ENCODE data around the gene SULT1E1. TPM values are rescaled to one million over a fixed set of nuclear protein-coding genes. Genes with fewer than 3 reads are reported as not detected.

The SULT1E1 gene
- total and polyA plus RNA-seq, 2 donors (not counting 1 experiment from before 2014, with no cell fraction given) = not detected

- no peaks in the 10 kb centered on the region for H3K27me3 ChIP-seq (ENCODE audit: control insufficient read depth, insufficient read depth, low read length)
- peak; percentile 11 to 37 for DNase-seq (ENCODE audit: low read depth in 2 of 2)
- H3K9ac ChIP-seq (ENCODE audit: insufficient read depth, low read length) = no peak overlapping the region
- no peaks in the 10 kb centered on the region for H3K9me3 ChIP-seq (ENCODE audit: control insufficient read depth, insufficient read depth, low read depth, low read length)
- no peak overlapping the region for H3K4me3 ChIP-seq (replicated peaks in 1 of 4; ENCODE audit: control extremely low read depth in 1 of 4, insufficient read depth in 1 of 4, low read depth in 3 of 4, low read length in 4 of 4)
- TF ChIP-seq CTCF (conservative IDR thresholded peaks at IDR 0.05 in 1 of 2, IDR thresholded peaks at IDR 0.05 in 1 of 2; ENCODE audit: low read depth in 1 of 2, low read length in 2 of 2) (no peak), EZH2 (IDR thresholded peaks at IDR 0.05; ENCODE audit: low read length, missing control alignments) (no peak)
- H3K4me1 ChIP-seq (ENCODE audit: control insufficient read depth, extremely low read depth, insufficient read depth, low read length) = no peaks in the 10 kb centered on the region
- no peak overlapping the region for H3K4me2 ChIP-seq (ENCODE audit: extremely low read depth, insufficient read depth, low read length)
- H3K27ac ChIP-seq (ENCODE audit: insufficient read depth, low read length) = no peak overlapping the region
- H3K36me3 ChIP-seq (ENCODE audit: control insufficient read depth, insufficient read depth, low read length) = no peaks in the 10 kb centered on the region
- H2AFZ ChIP-seq (ENCODE audit: low read length) = no peak overlapping the region
- H4K20me1 ChIP-seq (ENCODE audit: control insufficient read depth, extremely low read depth, insufficient read depth, low read length) = no peaks in the 10 kb centered on the region
- no peaks in the 10 kb centered on the region for H3K79me2 ChIP-seq (ENCODE audit: control insufficient read depth, insufficient read depth, low read length)
Measured at GRCh38 chr4:69888336-69888735, 28.4 kb upstream of the SULT1E1 start.

- DNase-seq (ENCODE audit: low read depth in 2 of 2) = no peak
- H4K20me1 ChIP-seq (ENCODE audit: control insufficient read depth, extremely low read depth, insufficient read depth, low read length) = no peaks in the 10 kb centered on the region
- no peak overlapping the region for H3K27ac ChIP-seq (ENCODE audit: insufficient read depth, low read length)
- no peak overlapping the region for H3K9ac ChIP-seq (ENCODE audit: insufficient read depth, low read length)
- H3K36me3 ChIP-seq (ENCODE audit: control insufficient read depth, insufficient read depth, low read length) = no peaks in the 10 kb centered on the region
- H3K9me3 ChIP-seq (ENCODE audit: control insufficient read depth, insufficient read depth, low read depth, low read length) = no peaks in the 10 kb centered on the region
- H2AFZ ChIP-seq (ENCODE audit: low read length) = no peak overlapping the region
- H3K4me3 ChIP-seq (replicated peaks in 1 of 4; ENCODE audit: control extremely low read depth in 1 of 4, insufficient read depth in 1 of 4, low read depth in 3 of 4, low read length in 4 of 4) = no peak overlapping the region
- H3K4me1 ChIP-seq (ENCODE audit: control insufficient read depth, extremely low read depth, insufficient read depth, low read length) = no peaks in the 10 kb centered on the region
- no peaks in the 10 kb centered on the region for H3K27me3 ChIP-seq (ENCODE audit: control insufficient read depth, insufficient read depth, low read length)
- H3K79me2 ChIP-seq (ENCODE audit: control insufficient read depth, insufficient read depth, low read length) = no peaks in the 10 kb centered on the region
- TF ChIP-seq CTCF (conservative IDR thresholded peaks at IDR 0.05 in 1 of 2, IDR thresholded peaks at IDR 0.05 in 1 of 2; ENCODE audit: low read depth in 1 of 2, low read length in 2 of 2) (no peak), EZH2 (IDR thresholded peaks at IDR 0.05; ENCODE audit: low read length, missing control alignments) (no peak)
- H3K4me2 ChIP-seq (ENCODE audit: extremely low read depth, insufficient read depth, low read length) = no peak overlapping the region
Measured at GRCh38 chr4:69882150-69882549, 22.2 kb upstream of the SULT1E1 start.

GRCh38 chr4:69881173-69881773 lies 21.3 kb upstream of the SULT1E1 start:
- Histone ChIP-seq H3K27me3 (ENCODE audit: control insufficient read depth, insufficient read depth, low read length) (no peaks in the 10 kb centered on the region), H3K79me2 (ENCODE audit: control insufficient read depth, insufficient read depth, low read length) (no peaks in the 10 kb centered on the region), H3K9me3 (ENCODE audit: control insufficient read depth, insufficient read depth, low read depth, low read length) (no peaks in the 10 kb centered on the region), H3K4me3 (replicated peaks in 1 of 4; ENCODE audit: control extremely low read depth in 1 of 4, insufficient read depth in 1 of 4, low read depth in 3 of 4, low read length in 4 of 4) (no peak overlapping the region), H3K9ac (ENCODE audit: insufficient read depth, low read length) (no peak overlapping the region), H3K36me3 (ENCODE audit: control insufficient read depth, insufficient read depth, low read length) (no peaks in the 10 kb centered on the region), H4K20me1 (ENCODE audit: control insufficient read depth, extremely low read depth, insufficient read depth, low read length) (no peaks in the 10 kb centered on the region), H3K4me1 (ENCODE audit: control insufficient read depth, extremely low read depth, insufficient read depth, low read length) (no peaks in the 10 kb centered on the region), H3K4me2 (ENCODE audit: extremely low read depth, insufficient read depth, low read length) (no peak overlapping the region), H2AFZ (ENCODE audit: low read length) (no peak overlapping the region), H3K27ac (ENCODE audit: insufficient read depth, low read length) (no peak overlapping the region)
- DNase-seq (ENCODE audit: low read depth in 2 of 2) = peak; percentile 26 to 77
- TF ChIP-seq EZH2 (IDR thresholded peaks at IDR 0.05; ENCODE audit: low read length, missing control alignments) (no peak), CTCF (conservative IDR thresholded peaks at IDR 0.05 in 1 of 2, IDR thresholded peaks at IDR 0.05 in 1 of 2; ENCODE audit: low read depth in 1 of 2, low read length in 2 of 2) (peak; percentile 70 to 88)
